ENCODE measurements around the gene MTERF1.

- TF ChIP-seq CTCF (conservative IDR thresholded peaks at IDR 0.05 in 1 of 2, IDR thresholded peaks at IDR 0.05 in 1 of 2; ENCODE audit: low read depth in 1 of 2, low read length in 2 of 2): no peak
- TF ChIP-seq EZH2 (IDR thresholded peaks at IDR 0.05; ENCODE audit: low read length, missing control alignments): no peak
Measured at GRCh38 chr7:91843831-91844230, 36.7 kb downstream of the MTERF1 start.

All from fibroblast of lung (primary cell).